GM11168 (cell line): ENCODE measurements around the gene LNPEP.

ENCODE experiments used
- in situ Hi-C: fragments of 300-500 bp; cut with MboI; formaldehyde crosslinking; loops from one replicate; pipeline ENCODE4 v1.12.0; 2022; ENCODE audit warnings: low sequenced_read_pairs; ENCODE audit not compliant: unreplicated experiment

The LNPEP gene

DNA sequence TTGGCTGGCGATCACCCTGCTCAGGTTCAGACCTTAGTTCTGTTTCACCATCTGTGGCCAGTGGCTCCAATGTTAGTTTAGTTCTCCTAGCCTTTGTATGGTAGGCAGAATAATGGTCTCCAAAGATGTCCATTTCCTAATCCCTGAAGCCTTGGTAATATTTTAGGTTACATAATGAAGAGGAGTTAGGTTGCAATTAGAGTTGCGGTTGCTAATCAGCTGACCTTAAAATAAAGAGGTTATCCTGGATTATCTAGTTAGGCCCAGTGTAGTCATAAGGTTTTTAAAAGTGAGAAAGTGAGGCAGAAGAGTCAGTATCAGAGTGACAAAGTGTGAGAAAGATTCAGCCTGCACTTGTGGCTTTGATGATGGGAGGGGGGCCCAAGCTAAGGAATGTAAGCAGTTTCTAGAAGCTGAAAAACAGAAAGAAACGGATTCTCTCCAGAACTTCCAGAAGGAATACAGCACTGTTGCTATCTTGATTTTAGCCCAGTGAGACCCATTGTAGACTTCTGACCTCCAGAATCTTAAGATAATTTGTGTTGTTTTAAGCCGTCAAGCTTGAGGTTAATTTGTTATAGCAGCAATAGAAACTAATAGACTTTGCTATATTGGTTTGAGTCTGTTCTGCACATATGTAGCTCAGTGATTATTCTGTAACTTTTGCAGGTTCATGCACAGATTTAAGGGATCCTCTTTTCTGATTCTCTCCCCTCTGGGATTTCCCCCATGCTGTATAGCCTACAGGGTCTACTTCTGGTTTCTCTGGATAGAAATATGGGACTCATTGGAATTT, 21.6 kb downstream of the LNPEP start:
- in situ Hi-C loops: no loop called here

DNA sequence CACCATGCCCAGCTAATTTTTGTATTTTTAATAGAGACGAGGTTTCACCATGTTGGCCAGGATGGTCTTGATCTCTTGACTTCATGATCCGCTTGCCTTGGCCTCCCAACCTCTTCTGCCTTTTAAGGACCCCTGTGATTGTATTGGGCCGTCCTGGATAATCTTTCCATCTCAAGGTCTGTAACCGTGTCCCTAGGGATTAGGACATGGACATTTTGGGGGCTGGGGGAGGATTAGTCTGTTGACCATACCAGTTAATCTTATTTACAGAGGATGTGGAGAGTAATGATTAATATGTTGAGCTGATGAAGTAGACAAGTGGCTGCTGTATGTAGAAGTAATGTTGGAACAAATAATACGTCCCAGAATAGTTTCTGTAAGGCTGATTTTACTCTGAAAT, 23.1 kb downstream of the LNPEP start:
- in situ Hi-C loops: no loop called here

DNA sequence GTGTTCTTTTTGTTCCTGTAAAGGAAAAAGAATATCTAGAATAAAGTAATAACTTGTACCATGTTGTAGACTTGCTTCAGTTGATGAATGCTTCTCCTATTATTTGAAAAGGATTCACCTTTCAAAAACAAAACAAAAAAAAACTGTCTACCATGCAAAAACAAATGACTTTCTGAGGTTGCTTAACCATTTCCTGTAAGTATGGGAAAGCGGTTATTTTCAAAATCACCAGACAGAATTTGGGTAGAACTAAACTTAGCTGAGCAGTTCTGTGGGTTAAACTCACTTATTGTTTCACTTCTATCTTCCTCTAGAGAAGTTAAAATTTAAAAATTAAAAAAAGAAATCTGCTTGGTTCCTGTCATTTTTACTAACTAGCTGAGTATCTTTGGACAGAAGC, 25.2 kb downstream of the LNPEP start:
- in situ Hi-C loops: no loop called here

DNA sequence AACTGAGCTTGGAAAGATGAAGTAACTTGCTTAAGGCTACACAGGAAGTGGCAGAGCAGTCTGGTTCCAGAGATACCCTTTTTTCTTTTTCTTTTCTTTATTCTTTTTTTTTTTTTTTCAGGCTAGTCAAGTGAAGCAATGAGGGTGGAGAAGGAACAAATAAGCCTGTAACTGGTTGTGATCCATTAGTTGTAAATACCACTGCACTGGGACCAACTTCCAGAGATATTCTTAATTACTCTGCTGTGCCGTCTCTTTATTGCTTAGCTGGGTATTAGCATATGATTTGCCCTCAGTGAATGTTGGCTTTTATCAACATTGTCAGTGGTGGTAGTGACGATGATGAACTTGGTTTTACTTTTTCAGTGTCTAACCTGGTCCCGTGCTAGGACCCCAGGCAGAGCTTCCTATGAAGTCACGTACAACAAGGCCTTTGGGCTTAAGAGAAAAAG, 26.7 kb downstream of the LNPEP start:
- in situ Hi-C loops: no loop called here

DNA sequence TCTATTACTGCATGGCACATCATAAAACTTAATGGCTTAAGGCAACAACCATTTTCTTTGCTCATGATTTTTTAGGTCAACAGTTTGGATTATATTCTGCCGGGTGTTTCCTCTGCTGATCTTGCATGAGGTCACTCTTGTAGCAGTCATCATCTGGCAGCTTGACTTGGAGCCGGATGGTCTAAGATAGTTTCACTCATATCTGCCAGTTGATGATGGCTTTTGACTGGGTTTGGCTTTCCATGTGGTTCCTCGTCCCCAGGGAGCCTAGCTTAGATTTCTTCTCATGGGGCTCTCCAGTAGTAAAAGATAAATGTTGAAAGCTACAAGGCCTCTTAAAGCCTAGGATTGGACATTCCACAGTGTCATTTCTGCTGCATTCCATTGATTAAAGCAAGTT, 27.4 kb downstream of the LNPEP start:
- in situ Hi-C loops: no loop called here

DNA sequence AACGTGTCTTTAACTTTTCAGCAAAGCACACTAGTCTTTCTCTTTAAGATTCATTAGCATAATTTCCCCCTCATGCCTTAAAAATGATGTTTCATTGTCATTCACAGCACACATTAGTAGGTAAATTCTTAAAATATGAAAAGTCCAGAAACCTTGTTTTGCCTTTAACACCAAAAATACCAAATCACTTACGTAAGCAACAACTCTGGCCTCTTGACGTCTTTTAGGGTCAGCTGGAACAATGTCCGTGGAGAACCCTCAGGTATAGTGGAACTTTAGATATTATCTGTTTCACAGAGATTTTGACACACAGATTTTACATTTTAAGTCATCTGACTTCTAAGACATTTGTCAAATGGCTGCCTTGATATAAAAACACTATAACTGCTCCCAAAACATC, 30.9 kb downstream of the LNPEP start:
- in situ Hi-C loops: no loop called here

DNA sequence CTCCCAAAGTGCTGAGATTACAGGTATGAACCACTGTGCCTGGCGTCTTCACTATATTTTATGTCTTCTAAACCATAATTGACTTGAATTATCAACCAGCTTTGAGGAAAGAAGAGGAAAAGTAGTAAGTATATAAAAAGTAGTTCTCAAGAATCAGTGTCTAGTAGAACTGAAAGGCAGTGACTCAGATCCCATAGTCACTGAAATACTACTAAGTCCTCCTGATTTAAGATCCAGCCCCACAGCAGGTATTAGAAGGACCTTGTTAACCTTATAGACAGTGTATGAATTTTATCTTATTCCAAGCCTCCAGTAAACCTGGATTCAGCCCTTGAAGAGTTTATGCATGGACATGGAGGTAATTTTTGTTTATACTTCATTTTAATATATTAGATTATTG, 31.5 kb downstream of the LNPEP start:
- in situ Hi-C loops: no loop called here

DNA sequence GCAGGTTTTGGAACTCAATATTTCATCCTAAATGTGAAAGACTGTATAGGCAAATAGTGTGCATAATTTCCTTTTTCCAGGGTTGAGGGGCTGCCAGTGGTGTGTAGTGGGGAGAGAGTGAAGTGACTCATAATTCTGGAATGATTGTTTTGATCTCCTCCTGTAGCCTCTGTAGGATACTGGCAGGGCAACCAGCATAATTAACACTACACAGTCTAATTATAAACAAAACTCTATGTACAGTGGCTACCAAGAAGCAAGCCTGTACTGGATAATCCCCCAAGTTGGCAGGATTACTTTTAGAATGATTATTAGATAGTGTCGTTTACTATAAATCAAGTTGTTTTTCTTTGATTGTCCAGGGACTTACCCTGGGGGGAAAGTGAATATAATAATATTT, 32.2 kb downstream of the LNPEP start:
- in situ Hi-C loops: no loop called here

DNA sequence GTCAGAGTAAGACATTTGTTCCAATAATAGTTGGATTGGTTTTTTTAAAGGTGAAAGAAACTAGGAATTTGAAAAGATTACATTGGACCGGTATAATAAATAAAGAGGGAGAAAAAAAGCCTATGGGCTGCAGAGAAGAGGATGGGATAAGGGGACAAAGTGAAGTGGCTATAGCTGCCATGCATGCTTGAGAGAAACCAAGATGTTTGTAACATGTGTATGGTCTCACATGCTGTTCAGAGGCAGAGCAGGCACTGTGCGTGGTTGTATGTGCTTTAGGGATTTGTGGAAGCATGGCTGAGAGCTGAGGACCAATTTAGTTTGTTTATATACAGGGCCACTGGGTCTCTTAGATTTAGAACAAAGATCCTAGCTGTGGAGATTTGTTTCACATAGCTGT, 32.7 kb downstream of the LNPEP start:
- in situ Hi-C loops: no loop called here

DNA sequence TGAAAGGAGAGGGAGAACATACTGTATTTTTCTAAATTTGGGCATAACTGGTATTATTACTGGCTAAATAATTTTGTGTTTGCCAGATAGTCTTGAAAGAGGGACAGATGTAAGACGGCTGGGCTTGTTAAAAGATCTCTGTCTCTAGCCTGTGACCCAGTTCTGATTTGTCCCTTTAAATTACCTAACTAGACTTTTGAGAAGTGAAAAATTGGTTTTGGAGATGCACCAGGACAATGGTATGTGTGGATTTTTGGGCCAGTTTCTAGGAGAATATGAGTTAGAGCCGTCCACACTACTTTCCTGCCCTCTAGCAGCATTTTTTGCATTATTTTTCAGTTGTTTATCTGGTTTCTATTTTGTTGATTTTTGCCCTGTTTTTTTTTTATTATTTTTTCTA, 33.5 kb downstream of the LNPEP start:
- in situ Hi-C loops: no loop called here

DNA sequence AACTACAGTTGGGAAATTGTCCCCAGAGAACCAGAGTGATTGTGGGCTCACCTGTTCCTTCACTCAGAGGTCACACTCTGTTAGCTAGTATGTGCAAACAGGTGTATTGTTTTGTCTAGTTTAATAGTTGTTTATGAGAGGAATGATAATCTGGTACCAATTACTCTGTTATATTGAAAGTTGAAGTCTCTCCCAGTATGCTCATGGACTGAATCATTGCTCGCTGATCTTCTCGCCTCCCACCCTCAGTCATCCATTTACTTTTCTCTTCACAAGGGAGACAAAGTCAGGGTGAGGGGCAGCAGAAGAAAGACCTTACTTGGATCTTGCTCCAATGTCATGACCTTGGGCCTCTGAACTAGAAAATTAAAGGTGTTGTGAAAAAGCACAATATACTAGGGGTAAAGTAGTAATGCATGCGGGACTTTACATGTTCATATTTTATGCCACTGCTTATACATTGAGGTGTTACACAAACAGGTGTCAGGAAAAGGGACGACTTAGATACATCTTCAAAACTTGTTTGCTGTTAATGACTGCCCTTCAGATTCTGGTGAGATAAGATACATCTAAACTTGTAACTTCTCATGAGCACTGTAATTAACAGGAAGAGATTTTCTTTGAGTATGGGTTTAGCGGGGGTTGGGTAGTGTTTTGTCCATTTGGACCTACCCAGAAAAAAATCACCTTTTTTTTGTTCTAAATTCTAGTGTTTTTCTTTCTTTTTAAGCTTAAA, 36.9 kb downstream of the LNPEP start:
- in situ Hi-C loops: no loop called here

DNA sequence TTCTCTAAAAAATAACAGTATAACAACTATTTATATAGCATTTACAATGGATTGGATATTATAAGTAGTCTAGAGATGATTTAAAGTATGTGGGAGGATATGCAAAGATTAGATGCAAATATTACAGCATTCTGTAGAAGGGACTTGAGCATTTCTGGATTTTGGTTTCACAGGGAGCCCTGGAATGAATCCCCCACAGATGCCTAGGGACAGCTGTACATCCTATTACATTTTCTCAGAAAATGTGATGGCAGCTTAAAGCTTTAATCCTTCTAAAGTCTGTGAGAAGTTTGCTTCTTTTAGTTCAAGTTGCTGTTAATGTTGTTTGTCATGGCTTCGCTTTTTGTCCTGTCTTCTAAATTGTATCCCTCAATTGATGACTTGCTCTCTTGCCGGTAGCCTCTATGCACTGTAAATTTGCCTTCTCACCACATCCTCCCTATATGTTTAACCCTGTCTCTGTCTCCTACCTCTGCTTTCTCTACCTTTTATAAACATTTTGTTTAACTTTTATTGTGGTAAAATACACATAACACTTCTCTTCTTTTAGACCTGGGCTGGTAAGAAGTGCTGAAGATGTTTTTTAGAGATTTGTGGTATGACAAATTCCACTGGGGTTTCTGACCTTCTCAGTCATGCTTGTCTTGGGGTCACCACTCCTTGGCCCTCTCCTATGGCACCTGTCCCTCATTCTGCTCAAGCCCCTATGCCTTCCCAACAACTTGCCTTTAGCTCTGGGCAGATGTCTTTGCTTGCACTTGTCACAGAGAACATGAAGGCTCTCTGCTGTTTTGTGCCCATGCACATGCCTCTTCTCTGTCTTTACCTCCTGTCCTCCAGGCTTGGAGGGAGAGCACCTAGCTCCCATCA, 37.9 kb downstream of the LNPEP start:
- in situ Hi-C loops: no loop called here

DNA sequence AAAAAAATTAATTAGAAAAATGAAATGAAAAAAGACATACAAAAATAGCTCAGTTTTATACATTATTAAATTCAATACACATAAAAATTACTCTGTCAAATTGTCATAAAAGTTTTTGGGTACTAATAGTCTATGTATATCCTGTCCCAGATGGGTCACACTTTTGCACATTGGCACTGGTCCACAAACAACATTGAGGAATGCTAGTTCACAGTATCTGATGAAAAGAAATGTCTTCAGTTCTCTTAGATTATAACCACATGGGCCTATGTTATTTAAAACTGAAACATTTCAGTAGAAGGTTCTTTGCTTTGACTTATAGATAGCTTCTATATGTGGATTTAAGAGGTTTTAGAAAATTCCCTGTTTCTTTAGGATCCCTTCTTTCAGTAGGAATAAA, 39.8 kb downstream of the LNPEP start:
- in situ Hi-C loops: no loop called here

DNA sequence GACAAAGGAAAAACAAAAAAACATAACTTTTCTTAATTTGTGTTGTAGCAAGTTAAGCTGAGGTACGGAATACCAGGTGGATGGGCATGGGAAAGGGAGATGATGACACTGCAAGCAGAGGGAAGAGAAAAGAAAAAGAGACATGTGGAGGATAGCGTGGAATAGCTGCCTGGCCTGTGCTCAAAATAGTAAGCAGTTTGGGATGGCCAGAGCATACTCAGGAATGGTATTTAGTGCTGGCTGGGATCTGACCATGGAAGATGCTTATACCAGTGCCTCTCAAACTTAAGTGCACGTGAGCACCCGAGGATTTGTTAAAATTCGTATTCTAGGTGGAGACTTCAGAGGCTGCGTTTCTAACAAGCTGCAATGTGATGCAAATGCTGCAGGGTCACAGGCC, 41.3 kb downstream of the LNPEP start:
- in situ Hi-C loops: no loop called here

DNA sequence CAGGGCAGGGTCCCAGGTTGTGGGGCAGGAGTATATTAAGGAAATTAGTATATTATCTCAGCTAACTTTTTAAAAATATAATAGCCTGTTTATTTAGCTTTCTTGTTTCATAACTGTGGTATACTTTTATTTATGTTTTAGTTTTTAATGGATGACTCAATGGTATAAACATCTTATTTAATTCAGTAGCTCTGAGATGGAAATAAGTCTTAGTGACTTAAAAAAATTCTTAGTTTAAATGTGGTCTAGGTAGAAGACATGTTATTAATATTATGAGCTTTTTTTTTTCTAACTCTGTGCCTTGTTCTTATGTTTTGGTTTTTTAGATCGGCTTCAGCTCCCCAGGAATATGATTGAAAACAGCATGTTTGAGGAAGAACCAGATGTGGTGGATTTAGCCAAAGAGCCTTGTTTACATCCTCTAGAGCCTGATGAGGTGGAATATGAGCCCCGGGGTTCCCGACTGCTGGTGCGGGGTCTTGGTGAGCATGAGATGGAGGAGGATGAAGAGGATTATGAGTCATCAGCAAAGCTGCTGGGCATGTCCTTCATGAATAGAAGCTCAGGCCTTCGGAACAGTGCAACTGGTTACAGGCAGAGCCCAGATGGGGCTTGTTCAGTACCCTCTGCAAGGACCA, 43.1 kb downstream of the LNPEP start:
- in situ Hi-C loops: no loop called here

DNA sequence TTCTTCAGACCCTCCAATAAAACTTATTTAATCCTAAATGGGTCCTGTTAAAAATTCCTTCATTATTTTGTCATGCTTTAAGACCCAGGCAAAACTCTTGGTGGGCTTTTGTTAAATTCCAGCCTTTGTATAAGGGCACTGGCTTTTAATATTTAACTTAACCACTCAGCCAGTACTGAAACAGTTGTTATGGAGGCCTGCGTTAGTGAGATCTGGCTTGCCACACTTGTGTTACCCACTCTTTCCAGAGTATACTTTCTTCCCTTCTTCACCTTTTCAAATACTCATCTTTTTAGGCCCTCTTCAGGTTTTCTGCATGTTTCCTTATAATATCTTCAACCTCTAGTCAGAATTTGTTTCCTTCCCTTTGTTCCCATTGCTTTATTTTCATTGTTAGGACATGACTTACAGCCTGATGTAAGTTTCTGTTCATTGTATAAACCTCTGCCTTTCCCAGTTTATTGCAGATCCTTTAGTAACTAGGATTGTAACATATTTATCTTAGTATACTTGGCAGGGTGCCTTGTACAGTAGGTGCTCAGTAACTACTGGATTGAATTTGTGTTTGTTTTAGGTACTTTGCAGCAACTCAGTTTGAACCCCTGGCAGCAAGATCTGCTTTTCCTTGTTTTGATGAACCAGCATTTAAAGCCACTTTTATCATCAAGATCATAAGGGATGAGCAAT, 48.8 kb downstream of the LNPEP start:
- in situ Hi-C loops: no loop called here

DNA sequence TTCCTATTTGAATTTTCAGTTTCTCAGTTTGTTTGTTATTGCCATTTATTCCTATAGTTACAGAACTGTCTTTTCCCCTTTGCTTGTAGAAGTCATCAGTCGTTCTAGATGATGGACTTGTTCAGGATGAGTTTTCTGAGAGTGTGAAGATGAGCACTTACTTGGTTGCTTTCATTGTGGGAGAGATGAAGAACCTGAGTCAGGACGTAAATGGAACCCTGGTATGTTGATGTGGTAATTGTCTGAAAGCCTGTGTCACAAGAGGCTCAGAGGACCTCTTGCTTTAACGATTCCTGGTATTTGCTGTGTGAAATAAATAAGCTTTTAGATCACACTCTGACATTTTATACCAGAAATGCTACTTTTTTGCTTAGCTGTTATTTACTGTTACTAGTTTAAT, 50.6 kb downstream of the LNPEP start:
- in situ Hi-C loops: no loop called here

DNA sequence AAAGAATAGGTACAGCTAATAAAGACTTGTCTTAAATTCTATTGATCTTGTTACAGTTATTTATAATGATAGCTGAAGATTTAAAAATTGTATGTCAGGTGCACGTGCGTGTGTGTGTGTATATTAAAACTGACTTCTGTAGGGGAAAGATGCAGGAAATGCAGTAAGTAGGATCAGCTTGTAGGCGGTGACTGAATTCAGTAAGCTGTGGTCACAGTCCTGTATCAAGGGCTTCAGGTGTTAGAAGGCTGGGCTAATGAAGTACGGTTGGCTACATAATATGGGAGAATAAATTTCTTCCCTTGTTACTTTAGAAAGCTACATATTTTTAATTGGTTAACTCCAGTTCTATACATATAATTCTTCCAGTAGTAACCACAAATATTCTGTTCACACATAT, 54.2 kb downstream of the LNPEP start:
- in situ Hi-C loops: no loop called here

DNA sequence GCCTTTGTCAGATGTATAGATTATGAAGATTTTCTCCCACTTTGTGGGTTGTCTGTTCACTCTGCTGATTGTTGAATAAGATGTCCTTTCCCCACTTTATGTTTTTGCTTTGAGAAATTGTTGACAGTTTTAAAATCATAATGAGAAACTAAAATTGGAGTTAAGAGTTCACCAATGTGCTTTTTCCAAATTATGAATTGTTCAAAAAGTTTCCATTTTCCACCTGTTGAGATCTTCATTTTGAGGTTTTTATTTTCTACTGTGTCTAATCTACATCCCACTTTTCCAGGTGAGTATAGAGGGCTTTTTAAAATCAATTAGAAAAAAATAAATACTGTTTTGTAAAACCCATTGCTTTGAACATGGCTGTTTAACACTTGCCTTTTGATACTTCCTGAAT, 55.8 kb downstream of the LNPEP start:
- in situ Hi-C loops: no loop called here

DNA sequence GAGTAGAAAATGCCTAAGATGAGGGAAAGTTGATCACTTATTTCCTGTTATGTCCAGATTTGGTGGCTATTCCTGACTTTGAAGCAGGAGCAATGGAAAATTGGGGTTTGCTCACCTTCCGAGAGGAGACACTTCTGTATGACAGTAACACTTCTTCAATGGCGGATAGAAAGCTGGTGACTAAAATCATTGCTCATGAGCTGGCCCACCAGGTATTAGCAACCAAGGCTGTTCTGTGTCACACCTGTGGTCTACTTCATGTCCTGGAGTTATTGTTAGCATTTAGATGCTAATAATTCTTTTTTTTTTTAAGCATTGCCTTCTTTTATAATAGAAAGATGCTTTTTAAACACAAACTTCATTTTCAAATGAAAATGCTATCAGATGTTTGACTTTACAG, 57.9 kb downstream of the LNPEP start:
- in situ Hi-C loops: no loop called here
